HG02588 (cell line): Measurements from ENCODE around the gene FAM83G.
A peak's percentile ranks its signal among the peaks of the same experiment; 100 is the strongest.
"Not testable (repeated sequence)": the region's sequence is repeated elsewhere in the genome, so short reads cannot be mapped to it uniquely, and the experiment has no call there.

ENCODE experiments used
- ATAC-seq: cut with Tn5 transposase; IDR thresholded peaks from one replicate; pipeline ENCODE4 v1.9.1; 2021; ENCODE audit warnings: mild to moderate bottlenecking, moderate library complexity; ENCODE audit not compliant: unreplicated experiment

Gene FAM83G

GRCh38 chr17:18928628-18929125, 75.9 kb downstream of the FAM83G start:
- no peak for ATAC-seq

GRCh38 chr17:18925187-18925586, 79.4 kb downstream of the FAM83G start:
- ATAC-seq = no peak

GRCh38 chr17:18922596-18922995, 82.0 kb downstream of the FAM83G start:
- ATAC-seq = not testable (repeated sequence)

- peak; percentile 61 for ATAC-seq
Measured at GRCh38 chr17:18921912-18922451, 82.6 kb downstream of the FAM83G start.

GRCh38 chr17:18921485-18921884, 83.1 kb downstream of the FAM83G start:
- ATAC-seq = no peak

GRCh38 chr17:18920911-18921441, 83.6 kb downstream of the FAM83G start:
- no peak for ATAC-seq

- no peak for ATAC-seq
Measured at GRCh38 chr17:18919963-18920362, 84.6 kb downstream of the FAM83G start.
